HG03575 (cell line): ENCODE data around the gene ACIN1.

Experiments used
- ATAC-seq: cut with Tn5 transposase; IDR thresholded peaks from one replicate; pipeline ENCODE4 v1.9.1; 2021; ENCODE audit not compliant: unreplicated experiment, insufficient number of reproducible peaks, low FRiP score; ENCODE audit errors: extremely low read depth

ACIN1 gene

DNA sequence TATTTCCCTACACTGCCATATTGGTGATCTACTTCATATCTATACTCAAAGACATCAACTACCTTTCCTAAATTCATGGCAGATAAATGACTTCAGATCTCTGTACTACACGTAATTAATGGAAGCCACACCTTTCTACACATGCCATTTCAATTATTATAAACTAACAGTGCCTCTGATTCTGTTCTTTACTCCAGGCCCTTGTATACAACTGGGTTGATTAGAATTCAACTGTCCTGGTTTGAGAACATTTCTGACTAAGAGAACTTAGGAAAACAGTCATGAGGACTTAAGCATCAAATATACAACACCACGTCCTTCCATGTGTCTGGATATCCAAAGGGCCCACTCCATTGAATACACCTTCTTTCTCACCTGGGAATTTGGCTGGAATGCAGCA is 1.8 kb downstream of the ACIN1 start:
- ATAC-seq: no peak

DNA sequence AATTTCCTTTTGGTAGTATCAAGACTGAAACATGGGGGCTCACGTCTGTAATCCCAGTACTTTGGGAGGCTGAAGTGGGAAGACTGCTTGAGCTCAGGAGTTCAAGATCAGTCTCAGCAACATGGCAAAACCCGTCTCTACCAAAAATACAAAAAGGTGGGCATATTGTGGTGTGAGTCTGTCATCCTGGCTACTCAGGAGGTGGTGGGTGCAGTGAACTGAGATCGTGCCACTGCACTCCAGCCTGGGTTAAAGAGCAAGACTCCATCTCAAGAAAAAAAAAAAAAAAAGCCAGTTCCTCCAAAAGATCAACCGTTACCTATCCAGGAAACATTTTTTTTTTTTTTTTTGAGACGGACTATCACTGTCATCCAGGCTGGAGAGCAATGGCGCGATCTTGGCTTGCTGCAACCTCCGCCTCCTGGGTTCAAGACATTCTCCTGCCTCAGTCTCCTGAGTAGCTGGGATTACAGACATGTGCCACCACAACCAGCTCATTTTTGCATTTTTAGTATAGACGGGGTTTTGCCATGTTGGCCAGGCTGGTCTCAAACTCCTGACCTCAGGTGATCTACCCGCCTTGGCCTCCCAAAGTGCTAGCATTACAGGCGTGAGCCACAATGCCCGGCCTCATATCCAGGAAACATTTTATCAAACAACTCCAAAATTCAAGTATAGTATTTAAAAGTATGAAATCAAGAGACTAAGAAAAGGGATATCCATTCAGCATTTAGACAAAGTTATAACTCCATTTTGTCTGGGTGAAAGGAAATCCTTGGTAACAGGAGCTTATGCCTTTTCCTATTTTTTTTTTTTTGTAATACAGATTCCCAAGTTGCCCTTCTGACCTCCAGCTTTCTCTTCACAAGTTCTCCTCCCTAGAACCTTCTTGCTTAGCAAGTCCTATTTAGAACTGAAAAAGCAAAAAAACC is 3.4 kb downstream of the ACIN1 start:
- ATAC-seq: no peak

GRCh38 chr14:23090254-23090636 is 4.7 kb downstream of the ACIN1 start:
- ATAC-seq: no peak

- ATAC-seq: no peak
Observed at GRCh38 chr14:23089498-23090253, 5.3 kb downstream of the ACIN1 start.

DNA sequence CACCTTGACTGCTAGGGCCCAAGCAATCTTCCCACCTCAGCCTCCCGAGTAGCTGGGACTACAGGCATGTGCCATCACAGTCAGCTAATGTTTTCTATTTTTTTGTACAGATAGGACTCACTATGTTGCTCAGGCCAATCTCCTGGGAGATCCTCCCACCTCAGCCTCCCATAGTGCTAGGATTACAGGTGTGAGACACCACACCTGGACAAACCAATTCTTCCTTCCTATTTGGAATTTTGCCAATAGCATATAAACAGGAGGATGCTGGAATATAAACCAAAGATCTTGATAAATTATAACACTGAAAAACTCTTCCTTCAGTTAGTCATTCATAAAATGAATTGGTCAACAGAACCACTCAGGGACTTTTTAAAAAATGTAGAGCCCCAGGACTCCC is 8.4 kb downstream of the ACIN1 start:
- no peak for ATAC-seq

- no peak for ATAC-seq
Observed at GRCh38 chr14:23085458-23085857, 9.5 kb downstream of the ACIN1 start.

DNA sequence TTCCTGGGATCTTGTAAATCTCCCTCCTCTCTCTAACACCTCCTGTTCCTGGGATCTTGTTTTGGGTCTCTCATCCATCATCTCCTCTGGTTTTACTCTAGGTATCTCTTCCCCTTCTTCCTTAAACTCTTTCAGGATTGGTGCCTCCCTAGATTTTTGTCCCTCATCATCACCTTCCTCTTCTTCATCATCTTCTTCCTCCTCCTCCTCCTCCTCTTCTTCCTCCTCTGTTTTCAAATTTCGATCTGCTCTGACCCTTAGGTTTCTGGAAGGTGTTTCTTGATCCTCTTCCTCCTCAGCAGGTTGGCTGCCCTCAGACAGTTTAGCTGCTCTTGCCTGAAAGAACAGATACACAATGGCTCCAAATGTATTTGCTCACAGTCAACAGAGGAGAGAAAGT is 14.5 kb downstream of the ACIN1 start:
- ATAC-seq: no peak

DNA sequence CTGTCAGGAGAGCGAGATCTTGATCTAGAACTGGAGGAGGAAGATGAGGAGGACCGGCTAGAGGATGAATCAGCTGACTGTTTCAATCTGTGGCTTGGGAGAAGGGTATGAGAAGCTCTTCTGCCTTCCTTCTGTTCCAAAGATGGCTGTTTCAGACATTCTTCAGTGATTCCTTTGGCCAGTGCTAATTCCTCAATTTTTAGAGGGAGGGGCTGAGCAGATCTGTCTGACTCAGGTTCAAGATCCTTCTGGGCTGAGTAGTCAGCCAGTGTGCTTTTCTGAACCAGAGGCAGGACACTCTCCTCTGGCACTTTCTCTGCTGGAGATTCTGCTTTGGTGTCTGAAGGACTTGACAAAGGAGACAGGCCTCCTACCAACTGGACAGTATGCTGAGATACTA is 15.2 kb downstream of the ACIN1 start:
- ATAC-seq: no peak

- no peak for ATAC-seq
Observed at GRCh38 chr14:23078692-23079116, 16.2 kb downstream of the ACIN1 start.

GRCh38 chr14:23077962-23078361 is 17.0 kb downstream of the ACIN1 start:
- ATAC-seq: no peak

DNA sequence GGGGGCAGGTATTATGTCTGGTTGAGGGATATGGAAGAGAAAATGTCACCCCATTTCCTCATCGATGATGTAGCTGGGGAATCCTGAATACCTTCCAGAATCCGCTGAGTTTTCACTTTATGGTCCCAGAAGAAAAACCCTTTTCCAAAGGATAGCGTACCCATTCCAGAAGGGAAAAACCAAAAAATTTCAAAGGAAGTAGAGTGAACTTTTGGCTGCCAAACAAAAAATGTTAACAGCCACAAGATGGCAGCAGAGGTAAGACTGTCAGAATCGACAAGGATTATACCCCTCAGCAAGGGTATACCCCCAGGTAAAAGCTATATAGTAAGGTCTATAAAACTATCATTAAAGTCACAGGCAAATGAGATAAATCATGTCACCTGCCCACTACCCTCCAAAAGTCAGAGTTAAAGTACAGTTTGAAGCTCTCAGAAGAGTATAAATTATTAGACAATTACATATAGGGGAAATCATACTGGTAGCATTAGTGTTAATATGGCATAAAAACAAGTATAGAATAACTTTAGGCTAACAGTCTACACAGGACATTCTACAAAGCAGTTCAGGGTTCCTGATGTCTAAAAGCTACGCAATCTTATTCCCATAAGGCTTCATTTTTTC is 18.0 kb downstream of the ACIN1 start:
- no peak for ATAC-seq

- no peak for ATAC-seq
Observed at GRCh38 chr14:23074906-23075305, 20.0 kb downstream of the ACIN1 start.

- no peak for ATAC-seq
Observed at GRCh38 chr14:23071921-23072539, 22.9 kb downstream of the ACIN1 start.

- ATAC-seq: no peak
Observed at GRCh38 chr14:23071244-23071920, 23.6 kb downstream of the ACIN1 start.

GRCh38 chr14:23070262-23071129 is 24.4 kb downstream of the ACIN1 start:
- ATAC-seq: no peak

DNA sequence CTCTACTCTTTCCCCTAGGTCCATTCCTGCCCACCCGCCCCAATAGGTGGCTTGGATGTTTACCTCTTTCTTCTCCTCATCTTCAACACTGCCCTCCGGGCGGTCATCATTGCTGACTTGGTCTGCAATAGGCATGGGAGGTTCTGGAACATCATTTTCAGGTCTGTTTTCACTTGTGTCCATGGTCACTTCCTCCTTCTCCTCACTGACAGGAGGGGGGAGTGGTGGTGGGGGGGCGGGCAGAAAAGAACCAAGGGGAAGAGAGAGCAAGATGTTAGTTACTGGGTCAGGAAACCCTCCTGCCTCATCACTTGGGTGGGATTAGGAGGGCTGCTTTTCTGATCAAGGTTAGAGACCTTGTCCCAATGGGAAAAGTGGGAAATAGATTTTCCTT is 25.5 kb downstream of the ACIN1 start:
- ATAC-seq: no peak

GRCh38 chr14:23068789-23069412 is 26.0 kb downstream of the ACIN1 start:
- ATAC-seq: no peak
